ENCODE measurements around the gene TUBB.

DNA sequence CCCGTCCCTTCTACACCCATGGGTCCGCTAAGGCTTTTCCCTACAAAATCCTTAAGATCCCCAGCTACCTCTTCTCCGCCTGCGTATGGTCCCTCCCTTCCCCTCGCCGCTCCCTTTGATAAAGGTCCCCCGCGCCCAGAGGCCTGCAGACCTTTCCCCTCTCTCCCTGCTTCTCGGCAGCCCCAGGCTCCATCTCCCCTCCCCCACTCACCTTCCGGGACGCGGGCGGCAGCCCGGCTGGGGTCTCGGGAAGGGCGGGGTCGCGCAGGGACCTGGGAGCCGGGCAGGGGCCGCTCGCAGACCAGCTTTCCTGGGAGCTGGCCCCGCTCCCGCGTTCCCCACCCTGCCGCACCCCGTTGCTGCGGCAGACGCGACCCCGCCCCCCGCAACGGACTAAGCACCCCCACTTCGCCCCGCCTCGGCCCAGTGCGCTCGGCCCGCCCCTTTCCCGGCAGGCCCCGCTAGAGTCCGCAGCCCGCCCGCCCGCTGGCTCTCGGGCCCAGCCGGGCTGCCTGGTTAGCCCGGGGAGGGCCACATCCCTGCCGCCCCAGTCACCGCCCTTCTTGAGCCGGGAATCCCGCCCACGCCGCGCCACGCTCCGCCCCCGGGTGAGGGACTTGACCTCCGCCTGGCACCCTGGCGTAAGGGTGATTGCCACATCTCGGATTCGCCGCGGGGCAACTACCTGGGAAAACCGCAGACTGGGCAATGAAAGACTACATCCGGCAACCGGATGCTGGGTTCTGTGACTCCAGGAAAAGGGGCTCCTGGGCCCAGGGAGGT, 22.4 kb downstream of the TUBB start, which contains the start of gene FLOT1:
- TF ChIP-seq, protein P1, sequence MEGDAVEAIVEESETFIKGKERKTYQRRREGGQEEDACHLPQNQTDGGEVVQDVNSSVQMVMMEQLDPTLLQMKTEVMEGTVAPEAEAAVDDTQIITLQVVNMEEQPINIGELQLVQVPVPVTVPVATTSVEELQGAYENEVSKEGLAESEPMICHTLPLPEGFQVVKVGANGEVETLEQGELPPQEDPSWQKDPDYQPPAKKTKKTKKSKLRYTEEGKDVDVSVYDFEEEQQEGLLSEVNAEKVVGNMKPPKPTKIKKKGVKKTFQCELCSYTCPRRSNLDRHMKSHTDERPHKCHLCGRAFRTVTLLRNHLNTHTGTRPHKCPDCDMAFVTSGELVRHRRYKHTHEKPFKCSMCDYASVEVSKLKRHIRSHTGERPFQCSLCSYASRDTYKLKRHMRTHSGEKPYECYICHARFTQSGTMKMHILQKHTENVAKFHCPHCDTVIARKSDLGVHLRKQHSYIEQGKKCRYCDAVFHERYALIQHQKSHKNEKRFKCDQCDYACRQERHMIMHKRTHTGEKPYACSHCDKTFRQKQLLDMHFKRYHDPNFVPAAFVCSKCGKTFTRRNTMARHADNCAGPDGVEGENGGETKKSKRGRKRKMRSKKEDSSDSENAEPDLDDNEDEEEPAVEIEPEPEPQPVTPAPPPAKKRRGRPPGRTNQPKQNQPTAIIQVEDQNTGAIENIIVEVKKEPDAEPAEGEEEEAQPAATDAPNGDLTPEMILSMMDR (conservative IDR thresholded peaks at IDR 0.05; ENCODE audit: low read length), result no peak
- no peak for TF ChIP-seq EZH2phosphoT487 (IDR thresholded peaks at IDR 0.05; ENCODE audit: borderline replicate concordance)

Measured in Loucy (cell line).